ENCODE measurements around the gene OR1F1. TPM values are rescaled to one million over a fixed set of nuclear protein-coding genes. Genes with fewer than 3 reads are reported as not detected.

Gene OR1F1
- total RNA-seq, 1 donor from 2014 or later: not detected

DNA sequence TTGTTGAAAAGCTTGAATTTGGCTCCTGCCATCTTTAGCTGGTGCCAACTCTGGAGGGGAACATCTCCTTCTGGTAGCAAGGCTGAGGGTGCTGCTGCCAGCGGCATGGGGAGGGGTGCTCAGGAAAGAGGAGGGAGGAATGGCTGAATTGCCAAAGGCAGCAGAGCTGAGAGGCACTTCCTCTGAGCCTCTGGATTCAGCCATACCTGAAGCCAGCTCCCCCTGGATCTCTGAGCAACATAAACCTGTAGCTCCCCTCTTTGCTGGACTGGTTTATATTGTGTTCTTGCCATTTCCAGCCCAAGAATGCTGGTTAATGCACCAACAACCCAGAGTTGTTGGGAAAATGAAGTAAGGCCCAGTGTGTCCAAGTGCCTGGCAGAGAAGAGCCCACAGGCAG is 61.0 kb downstream of the OR1F1 start:
- DNase-seq: no peak

DNA sequence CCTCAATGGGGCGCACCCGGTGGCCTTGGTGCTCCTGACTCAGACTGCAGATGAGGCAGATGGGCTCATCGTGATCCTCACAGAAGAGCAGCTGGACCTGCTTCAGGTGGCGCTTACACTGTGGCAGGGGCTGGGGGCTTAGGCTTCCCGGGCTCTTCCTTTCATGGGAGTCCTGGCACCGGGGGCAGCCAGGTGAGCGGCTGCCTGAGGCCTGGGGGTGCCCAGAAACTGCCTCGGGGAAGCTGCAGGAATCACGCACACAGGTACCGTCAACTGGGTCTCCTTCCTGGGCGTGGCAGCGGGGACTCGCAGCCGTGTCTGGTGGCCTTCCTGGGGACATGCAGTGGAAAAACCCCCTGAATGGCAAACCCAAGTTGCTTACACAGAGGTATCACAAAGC is 61.4 kb downstream of the OR1F1 start:
- no peak for DNase-seq

DNA sequence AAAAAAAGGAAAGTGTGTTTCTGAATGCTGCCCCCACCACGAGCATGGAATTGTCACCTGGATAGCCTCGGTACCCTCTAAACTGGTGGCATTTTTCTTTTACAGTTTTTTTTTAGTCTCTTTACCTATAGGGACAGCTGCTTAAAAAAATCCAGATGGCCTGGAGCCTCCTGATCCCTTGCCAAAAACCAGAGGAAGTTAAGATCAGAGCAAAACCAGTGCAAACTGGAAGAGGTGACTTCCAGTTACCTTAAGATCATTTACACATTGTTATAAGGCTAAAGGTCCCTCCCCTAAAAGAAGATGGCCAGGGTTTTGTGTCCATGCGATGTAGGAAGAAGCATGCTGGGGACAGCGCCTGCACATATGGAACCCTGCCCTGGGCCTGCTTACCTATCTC is 65.0 kb downstream of the OR1F1 start:
- no peak for DNase-seq

- no peak for DNase-seq
Observed at GRCh38 chr16:3254309-3254708, 66.3 kb downstream of the OR1F1 start.

Other genes starting within 250 kb of the OR1F1 start
- gene KREMEN2, start 223.9 kb upstream of the OR1F1 start, total RNA-seq: 18.8 TPM
- gene PAQR4, start 218.9 kb upstream of the OR1F1 start, total RNA-seq: 7.0 TPM
- gene PKMYT1, start 207.8 kb upstream of the OR1F1 start, total RNA-seq: 3.6 TPM
- 0.39 TPM for gene CLDN9, start 175.3 kb upstream of the OR1F1 start, total RNA-seq
- 0.59 TPM for gene CLDN6, start 170.0 kb upstream of the OR1F1 start, total RNA-seq
- 41.0 TPM for gene TNFRSF12A, start 167.8 kb upstream of the OR1F1 start, total RNA-seq
- gene HCFC1R1, start 164.3 kb upstream of the OR1F1 start, total RNA-seq: 15.4 TPM
- 13.7 TPM for gene THOC6, start 164.2 kb upstream of the OR1F1 start, total RNA-seq
- gene BICDL2, start 151.3 kb upstream of the OR1F1 start, total RNA-seq: 10.9 TPM
- 0.99 TPM for gene MMP25, start 141.6 kb upstream of the OR1F1 start, total RNA-seq
- 26.5 TPM for gene IL32, start 122.6 kb upstream of the OR1F1 start, total RNA-seq
- gene ZSCAN10, start 88.9 kb upstream of the OR1F1 start, total RNA-seq: not detected
- 6.1 TPM for gene ZNF205, start 75.6 kb upstream of the OR1F1 start, total RNA-seq
- gene ZNF213, start 53.2 kb upstream of the OR1F1 start, total RNA-seq: 4.0 TPM
- gene ZNF200, start 47.0 kb downstream of the OR1F1 start, total RNA-seq: 5.6 TPM
- 1.8 TPM for gene MEFV, start 68.4 kb downstream of the OR1F1 start, total RNA-seq
- 35.3 TPM for gene ZNF263, start 95.3 kb downstream of the OR1F1 start, total RNA-seq
- gene TIGD7, start 117.2 kb downstream of the OR1F1 start, total RNA-seq: 10.3 TPM
- 21.4 TPM for gene ZNF75A, start 117.3 kb downstream of the OR1F1 start, total RNA-seq
- gene OR2C1, start 167.7 kb downstream of the OR1F1 start, total RNA-seq: 0.30 TPM
- gene ZSCAN32, start 212.8 kb downstream of the OR1F1 start, total RNA-seq: 8.3 TPM
- 5.7 TPM for gene ZNF174, start 213.0 kb downstream of the OR1F1 start, total RNA-seq